ENCODE data around the gene RASGRF1.

RASGRF1 gene

GRCh38 chr15:78989701-78990240 is 100.8 kb downstream of the RASGRF1 start:
- H3K4me1 ChIP-seq (ENCODE audit: insufficient read depth, low read length, poor library complexity, severe bottlenecking) = no peaks in the 10 kb centered on the region
- no peak overlapping the region for H2AFZ ChIP-seq (ENCODE audit: low read length)
- no peaks in the 10 kb centered on the region for H3K9me2 ChIP-seq (replicated peaks; ENCODE audit: low read depth, low read length)
- H3K9ac ChIP-seq (ENCODE audit: low read depth, low read length, poor library complexity, severe bottlenecking) = no peak overlapping the region
- H4K20me1 ChIP-seq (ENCODE audit: insufficient read depth, low read length, poor library complexity, severe bottlenecking) = no peaks in the 10 kb centered on the region
- no peaks in the 10 kb centered on the region for H3K27me3 ChIP-seq (ENCODE audit: insufficient read depth, low read length, poor library complexity, severe bottlenecking)
- H3K36me3 ChIP-seq (ENCODE audit: insufficient read depth, low read length) = no peaks in the 10 kb centered on the region
- no peaks in the 10 kb centered on the region for H3F3A ChIP-seq (ENCODE audit: low read depth)
- H3K4me3 ChIP-seq (ENCODE audit: low read length, poor library complexity, severe bottlenecking) = no peak overlapping the region
- TF ChIP-seq EZH2phosphoT487 (IDR thresholded peaks at IDR 0.05; ENCODE audit: borderline replicate concordance) (no peak), CTCF (conservative IDR thresholded peaks at IDR 0.05; ENCODE audit: low read length) (no peak)
- no peaks in the 10 kb centered on the region for H3K79me2 ChIP-seq (ENCODE audit: insufficient read depth, low read length)
- H3K4me2 ChIP-seq (ENCODE audit: low read depth, low read length, poor library complexity, severe bottlenecking) = no peak overlapping the region
- H3K9me3 ChIP-seq (ENCODE audit: insufficient read depth, low read depth, low read length) = no peaks in the 10 kb centered on the region

GRCh38 chr15:78988361-78988911 is 102.1 kb downstream of the RASGRF1 start:
- Histone ChIP-seq H3K4me3 (ENCODE audit: low read length, poor library complexity, severe bottlenecking) (no peak overlapping the region), H2AFZ (ENCODE audit: low read length) (no peak overlapping the region), H3K4me1 (ENCODE audit: insufficient read depth, low read length, poor library complexity, severe bottlenecking) (no peaks in the 10 kb centered on the region), H3K4me2 (ENCODE audit: low read depth, low read length, poor library complexity, severe bottlenecking) (no peak overlapping the region), H3K9me2 (replicated peaks; ENCODE audit: low read depth, low read length) (no peaks in the 10 kb centered on the region), H3K27me3 (ENCODE audit: insufficient read depth, low read length, poor library complexity, severe bottlenecking) (no peaks in the 10 kb centered on the region), H4K20me1 (ENCODE audit: insufficient read depth, low read length, poor library complexity, severe bottlenecking) (no peaks in the 10 kb centered on the region), H3F3A (ENCODE audit: low read depth) (no peaks in the 10 kb centered on the region), H3K9ac (ENCODE audit: low read depth, low read length, poor library complexity, severe bottlenecking) (no peak overlapping the region), H3K9me3 (ENCODE audit: insufficient read depth, low read depth, low read length) (no peaks in the 10 kb centered on the region), H3K79me2 (ENCODE audit: insufficient read depth, low read length) (no peaks in the 10 kb centered on the region), H3K36me3 (ENCODE audit: insufficient read depth, low read length) (no peaks in the 10 kb centered on the region)
- no peak for TF ChIP-seq CTCF (conservative IDR thresholded peaks at IDR 0.05; ENCODE audit: low read length)
- TF ChIP-seq EZH2phosphoT487 (IDR thresholded peaks at IDR 0.05; ENCODE audit: borderline replicate concordance) = no peak

GRCh38 chr15:78987556-78988360 is 102.8 kb downstream of the RASGRF1 start:
- no peaks in the 10 kb centered on the region for H3K9me3 ChIP-seq (ENCODE audit: insufficient read depth, low read depth, low read length)
- H3K4me2 ChIP-seq (ENCODE audit: low read depth, low read length, poor library complexity, severe bottlenecking) = no peak overlapping the region
- no peak overlapping the region for H2AFZ ChIP-seq (ENCODE audit: low read length)
- no peak overlapping the region for H3K4me3 ChIP-seq (ENCODE audit: low read length, poor library complexity, severe bottlenecking)
- H3K27me3 ChIP-seq (ENCODE audit: insufficient read depth, low read length, poor library complexity, severe bottlenecking) = no peaks in the 10 kb centered on the region
- TF ChIP-seq CTCF (conservative IDR thresholded peaks at IDR 0.05; ENCODE audit: low read length) (no peak), EZH2phosphoT487 (IDR thresholded peaks at IDR 0.05; ENCODE audit: borderline replicate concordance) (no peak)
- H3K9me2 ChIP-seq (replicated peaks; ENCODE audit: low read depth, low read length) = no peaks in the 10 kb centered on the region
- H4K20me1 ChIP-seq (ENCODE audit: insufficient read depth, low read length, poor library complexity, severe bottlenecking) = no peaks in the 10 kb centered on the region
- no peaks in the 10 kb centered on the region for H3K79me2 ChIP-seq (ENCODE audit: insufficient read depth, low read length)
- no peak overlapping the region for H3K9ac ChIP-seq (ENCODE audit: low read depth, low read length, poor library complexity, severe bottlenecking)
- H3F3A ChIP-seq (ENCODE audit: low read depth) = no peaks in the 10 kb centered on the region
- H3K4me1 ChIP-seq (ENCODE audit: insufficient read depth, low read length, poor library complexity, severe bottlenecking) = no peaks in the 10 kb centered on the region
- H3K36me3 ChIP-seq (ENCODE audit: insufficient read depth, low read length) = no peaks in the 10 kb centered on the region
